A549 treated with GW870086 at 1 μM for 4 hours (cell line): Measurements from ENCODE around the gene FRS2. TPM values are rescaled to one million over a fixed set of nuclear protein-coding genes. Genes with fewer than 3 reads are reported as not detected.

ENCODE experiments used
- total RNA-seq: library from RNA; stranded (reverse); fragments of 200-300 nt; extraction: Qiagen RNA extraction; gene quantifications from 5 replicates; pipeline ENCODE4 v1.2.3, GENCODE V29; 2022; ENCODE audit warnings: low read depth

The FRS2 gene
- total RNA-seq: 7.7 to 13.6 TPM (median 11.5 TPM) in 5 replicates

DNA sequence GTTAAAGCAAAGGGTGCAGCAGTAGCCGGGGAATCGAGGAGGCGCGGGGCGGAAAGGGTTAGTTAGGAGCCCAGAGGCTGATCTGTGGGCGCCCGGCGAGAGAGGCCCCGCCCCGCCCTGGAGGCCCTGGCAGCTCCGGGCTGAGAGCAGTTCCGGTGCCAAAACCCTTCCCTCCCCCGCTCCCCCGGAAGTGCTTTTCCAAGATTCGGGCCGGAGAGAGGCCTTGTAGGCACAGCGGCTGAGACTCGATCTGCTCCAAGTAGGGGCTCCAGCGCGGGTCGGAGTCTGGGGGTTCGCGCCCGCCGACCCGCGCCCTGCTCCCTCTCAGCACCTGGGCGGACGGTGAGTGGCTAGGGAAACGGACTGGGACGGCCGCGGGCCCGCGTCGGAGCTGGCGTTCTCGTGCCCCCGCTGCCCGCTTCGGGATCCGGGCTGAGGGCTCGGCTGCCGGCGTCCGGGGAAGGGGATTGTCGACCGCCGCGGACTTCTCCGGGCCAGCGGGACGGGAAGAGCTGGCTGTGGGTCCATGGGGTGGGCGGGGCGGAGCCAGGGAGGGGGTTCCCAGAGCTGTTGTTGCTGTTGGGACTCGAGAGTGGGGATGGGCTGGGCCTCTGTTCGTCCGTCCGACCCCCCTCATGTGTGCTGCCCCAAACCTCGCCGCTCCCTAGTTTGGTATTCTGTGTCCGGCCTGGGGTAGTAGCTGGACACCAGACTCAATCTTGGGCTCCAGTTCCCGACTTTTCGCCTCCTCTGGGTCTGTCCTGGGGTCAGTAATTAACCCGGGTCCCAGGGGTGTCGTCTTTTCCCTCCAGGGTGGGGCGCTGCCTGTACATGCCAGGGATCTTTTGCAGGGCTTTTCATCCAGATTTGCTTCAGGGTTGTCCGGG lies at the start of gene FRS2:
Gene FRS2 (plus strand): TSS at position 200 of the 887 bp plus-strand sequence. CDS start 98,643 bp downstream, outside the sequence.

GRCh38 chr12:69585189-69586062 lies 115.2 kb downstream of the FRS2 start, which contains the start of gene CCT2:
CCT2 (plus strand) TSS chr12:69585459; CDS start chr12:69585522, 63 bp downstream.

GRCh38 chr12:69610729-69611128 lies 140.5 kb downstream of the FRS2 start, which contains the start of gene LRRC10:
LRRC10 (minus strand) TSS chr12:69610907; CDS start chr12:69610838, 69 bp downstream.

Other genes with a start within 250 kb of the FRS2 start
- 54.0 to 63.8 TPM (median 59.7 TPM) in 5 replicates for gene CPSF6, start 230.8 kb upstream of the FRS2 start, total RNA-seq
- 0.09 to 3.0 TPM (median 0.45 TPM) in 3 of 5 replicates, not detected in the others for gene LYZ, start 122.0 kb upstream of the FRS2 start, total RNA-seq
- gene YEATS4, start 110.6 kb upstream of the FRS2 start, total RNA-seq: 30.2 to 45.9 TPM (median 31.4 TPM) in 5 replicates
- gene CCT2, start 115.1 kb downstream of the FRS2 start, total RNA-seq: 281 to 366 TPM (median 304 TPM) in 5 replicates
- not detected in 5 replicates for gene LRRC10, start 140.5 kb downstream of the FRS2 start, total RNA-seq
- gene BEST3, start 228.9 kb downstream of the FRS2 start, total RNA-seq: 0.97 to 1.5 TPM (median 1.2 TPM) in 5 replicates